ENCODE measurements around the gene ARHGEF40. TPM values are rescaled to one million over a fixed set of nuclear protein-coding genes. Genes with fewer than 3 reads are reported as not detected.

Gene ARHGEF40
- total RNA-seq, 1 experiment from 2014 or later = 2.7 TPM

- intact Hi-C loops (cut with micrococcal nuclease) = no loop called here
- DNase-seq = no peak
- H3K9ac ChIP-seq (ENCODE audit: low read length) = no peak overlapping the region
- no peaks in the 10 kb centered on the region for H4K20me1 ChIP-seq (ENCODE audit: low read length)
- no peak overlapping the region for H3K4me3 ChIP-seq (ENCODE audit: low read length)
- no peak for ATAC-seq
- no peak for TF ChIP-seq EZH2 (IDR thresholded peaks at IDR 0.05; ENCODE audit: low read length, unreplicated experiment)
- TF ChIP-seq EZH2phosphoT487 (IDR thresholded peaks at IDR 0.05; ENCODE audit: borderline replicate concordance, low read length) = no peak
- no peak for TF ChIP-seq CTCF (conservative IDR thresholded peaks at IDR 0.05; ENCODE audit: low read depth, low read length)
- no peaks in the 10 kb centered on the region for H3K9me2 ChIP-seq (replicated peaks; ENCODE audit: low read length)
- CTCF ChIA-PET = interaction anchor here (1.5 to 2.1 kb wide), 2 partner anchors 13 to 76 kb away, joined by 7 to 8 read pairs; no protein-coding TSS in a partner anchor
- H2AFZ ChIP-seq (ENCODE audit: low read length) = no peak overlapping the region
- no peaks in the 10 kb centered on the region for H3K36me3 ChIP-seq (ENCODE audit: low read depth, low read length)
- POLR2A ChIA-PET (ENCODE audit: unreplicated experiment) = no interaction called here
- no peak overlapping the region for H3K27ac ChIP-seq (ENCODE audit: low read length)
- H3K27me3 ChIP-seq (ENCODE audit: low read length) = no peaks in the 10 kb centered on the region
- H3K4me2 ChIP-seq (ENCODE audit: low read length) = no peak overlapping the region
- no TSS peak for BruUV-seq (replicated peaks)
- no peaks in the 10 kb centered on the region for H3K9me3 ChIP-seq (ENCODE audit: low read length)
- H3K79me2 ChIP-seq (ENCODE audit: low read length) = no peaks in the 10 kb centered on the region
- no peaks in the 10 kb centered on the region for H3K4me1 ChIP-seq (ENCODE audit: insufficient read depth, low read length)
- no peaks in the 10 kb centered on the region for H3F3A ChIP-seq (ENCODE audit: low read length, unreplicated experiment)
Measured at GRCh38 chr14:21090940-21091663, 21.0 kb downstream of the ARHGEF40 start.

- BruUV-seq (replicated peaks) = no TSS peak
Measured at GRCh38 chr14:21091821-21092272, 21.7 kb downstream of the ARHGEF40 start.

More at GRCh38 chr14:21091821-21092272, 21.7 kb downstream of the ARHGEF40 start:
- Histone ChIP-seq H3K9ac (ENCODE audit: low read length) (no peak overlapping the region), H3K4me2 (ENCODE audit: low read length) (no peak overlapping the region), H3K27ac (ENCODE audit: low read length) (no peak overlapping the region), H2AFZ (ENCODE audit: low read length) (no peak overlapping the region), H3K4me3 (ENCODE audit: low read length) (no peak overlapping the region), H3K9me3 (ENCODE audit: low read length) (no peaks in the 10 kb centered on the region), H3K27me3 (ENCODE audit: low read length) (no peaks in the 10 kb centered on the region), H3K4me1 (ENCODE audit: insufficient read depth, low read length) (no peaks in the 10 kb centered on the region), H3K79me2 (ENCODE audit: low read length) (no peaks in the 10 kb centered on the region), H3K36me3 (ENCODE audit: low read depth, low read length) (no peaks in the 10 kb centered on the region), H4K20me1 (ENCODE audit: low read length) (no peaks in the 10 kb centered on the region), H3F3A (ENCODE audit: low read length, unreplicated experiment) (no peaks in the 10 kb centered on the region), H3K9me2 (replicated peaks; ENCODE audit: low read length) (no peaks in the 10 kb centered on the region)
- no peak for ATAC-seq
- POLR2A ChIA-PET (ENCODE audit: unreplicated experiment) = no interaction called here
- DNase-seq = no peak
- CTCF ChIA-PET = interaction anchor here (0.5 to 2.1 kb wide), 5 partner anchors 12 to 77 kb away, joined by 3 to 8 read pairs (median 7); partner anchors contain the start of gene ARHGEF40
- no peak for TF ChIP-seq EZH2phosphoT487 (IDR thresholded peaks at IDR 0.05; ENCODE audit: borderline replicate concordance, low read length)
- no peak for TF ChIP-seq CTCF (conservative IDR thresholded peaks at IDR 0.05; ENCODE audit: low read depth, low read length)
- TF ChIP-seq EZH2 (IDR thresholded peaks at IDR 0.05; ENCODE audit: low read length, unreplicated experiment) = no peak
- intact Hi-C loops (cut with micrococcal nuclease) = no loop called here
